GM23338 (cell line): ENCODE data around the gene RNASE2. TPM values are rescaled to one million over a fixed set of nuclear protein-coding genes. Genes with fewer than 3 reads are reported as not detected.
"Not testable (repeated sequence)": the region's sequence is repeated elsewhere in the genome, so short reads cannot be mapped to it uniquely, and the experiment has no call there.

Experiments used
- ATAC-seq: fragments of 200-7000 bp; cut with Tn5 transposase; 3 replicates; pipeline ENCODE4 v1.9.1; 2020
- DNase-seq: peaks from one replicate; pipeline ENCODE4 v3.0.0-alpha.2; 2015; ENCODE audit warnings: low spot score
- H2AFZ ChIP-seq: fragments of 200-600 bp; sonication (generic); 2 replicates; pipeline ENCODE4 v1.8.0; 2016; ENCODE audit warnings: antibody characterized with exemption, mild to moderate bottlenecking, moderate library complexity
- H3F3A ChIP-seq: fragments of 200-600 bp; sonication (generic); replicated peaks from 2 replicates; pipeline ENCODE4 v1.8.0; 2017; ENCODE audit warnings: antibody characterized with exemption, mixed run types, low read depth
- H3K27ac ChIP-seq: fragments of 200-600 bp; sonication (generic); 2 replicates; pipeline ENCODE4 v1.6.1; 2016; ENCODE audit warnings: low read depth
- H3K27me3 ChIP-seq: fragments of 200-600 bp; sonication (generic); 2 replicates; pipeline ENCODE4 v1.8.0; 2016; ENCODE audit warnings: mild to moderate bottlenecking, mixed run types, moderate library complexity; ENCODE audit not compliant: insufficient read depth
- H3K36me3 ChIP-seq: fragments of 200-600 bp; sonication (generic); 2 replicates; pipeline ENCODE4 v1.8.0; 2016; ENCODE audit warnings: mild to moderate bottlenecking; ENCODE audit not compliant: insufficient read depth
- H3K4me1 ChIP-seq: fragments of 200-600 bp; sonication (generic); 2 replicates; pipeline ENCODE4 v1.8.0; 2016; ENCODE audit warnings: mild to moderate bottlenecking, moderate library complexity; ENCODE audit not compliant: insufficient read depth
- H3K4me2 ChIP-seq: fragments of 200-600 bp; sonication (generic); 2 replicates; pipeline ENCODE4 v1.7.1; 2017; ENCODE audit warnings: mixed run types
- H3K4me3 ChIP-seq: fragments of 200-600 bp; sonication (generic); 2 replicates; pipeline ENCODE4 v1.6.1; 2016; ENCODE audit warnings: mixed run types
- H3K79me2 ChIP-seq: fragments of 200-600 bp; sonication (generic); replicated peaks from 2 replicates; pipeline ENCODE4 v1.8.0; 2017; ENCODE audit warnings: mild to moderate bottlenecking; ENCODE audit not compliant: insufficient read depth
- H3K9me2 ChIP-seq: fragments of 200-600 bp; sonication (generic); 2 replicates; pipeline ENCODE4 v1.8.0; 2017; ENCODE audit not compliant: insufficient read depth
- H4K20me1 ChIP-seq: fragments of 200-600 bp; sonication (generic); replicated peaks from 2 replicates; pipeline ENCODE4 v1.8.0; 2017; ENCODE audit warnings: mild to moderate bottlenecking; ENCODE audit not compliant: insufficient read depth
- H3K27ac Mint-ChIP-seq: 2 replicates; pipeline ENCODE4 v1.8.0; 2020; ENCODE audit warnings: inconsistent platforms, mild to moderate bottlenecking, moderate library complexity, mixed read lengths
- H3K27me3 Mint-ChIP-seq: 3 replicates; pipeline ENCODE4 v1.8.0; 2022; ENCODE audit warnings: low read depth, mild to moderate bottlenecking, moderate library complexity, mixed read lengths, inconsistent platforms; ENCODE audit not compliant: insufficient read depth, poor library complexity
- H3K36me3 Mint-ChIP-seq: 3 replicates; pipeline ENCODE4 v1.8.0; 2021; ENCODE audit warnings: low read depth, mild to moderate bottlenecking, inconsistent platforms, moderate library complexity, mixed read lengths
- H3K4me1 Mint-ChIP-seq: 3 replicates; pipeline ENCODE4 v1.8.0; 2020; ENCODE audit warnings: mild to moderate bottlenecking, inconsistent platforms, mixed read lengths
- H3K4me3 Mint-ChIP-seq: 3 replicates; pipeline ENCODE4 v1.8.0; 2021; ENCODE audit warnings: moderate library complexity, mild to moderate bottlenecking, inconsistent platforms, mixed read lengths
- H3K9me3 Mint-ChIP-seq: 3 replicates; pipeline ENCODE4 v1.8.0; 2020; ENCODE audit warnings: moderate library complexity, mild to moderate bottlenecking, inconsistent platforms, mixed read lengths
- CREB1 ChIP-seq: fragments of 250-450 bp; sonication (Bioruptor Pico); IDR thresholded peaks from 2 replicates; pipeline ENCODE4 v1.5.0; 2020; ENCODE audit warnings: low read depth, mild to moderate bottlenecking, moderate library complexity
- CTCF ChIP-seq, 2 experiments: fragments of 200-600 bp in 1 of 2; sonication (generic) in 1 of 2; conservative IDR thresholded peaks; 2 replicates each; pipeline versions ENCODE4 v1.5.1 to v1.6.1; 2016 to 2017; ENCODE audit warnings: antibody characterized with exemption in 2 of 2, low read depth in 2 of 2, mild to moderate bottlenecking in 2 of 2, moderate library complexity in 1 of 2
- ETS1 ChIP-seq: IDR thresholded peaks from 2 replicates; pipeline ENCODE4 v1.6.1; 2016; ENCODE audit warnings: antibody characterized with exemption
- JUNB ChIP-seq: IDR thresholded peaks from one replicate; pipeline ENCODE4 v1.6.1; 2016; ENCODE audit warnings: antibody characterized with exemption; ENCODE audit not compliant: unreplicated experiment
- NANOG ChIP-seq: IDR thresholded peaks from 2 replicates; pipeline ENCODE4 v1.6.1; 2016; ENCODE audit warnings: antibody characterized with exemption, borderline replicate concordance
- POLR2AphosphoS5 ChIP-seq: IDR thresholded peaks from 2 replicates; pipeline ENCODE4 v1.6.1; 2016; ENCODE audit warnings: antibody characterized with exemption, low read depth
- REST ChIP-seq: IDR thresholded peaks from one replicate; pipeline ENCODE4 v1.6.1; 2018; ENCODE audit warnings: antibody characterized with exemption; ENCODE audit not compliant: unreplicated experiment
- STAT1 ChIP-seq: IDR thresholded peaks from one replicate; pipeline ENCODE4 v1.6.1; 2016; ENCODE audit warnings: antibody characterized with exemption; ENCODE audit not compliant: unreplicated experiment
- ZNF114 ChIP-seq: fragments of 250-450 bp; sonication (Bioruptor Pico); IDR thresholded peaks from 2 replicates; pipeline ENCODE4 v1.5.0; 2020; ENCODE audit warnings: mild to moderate bottlenecking, moderate library complexity
- ZNF331 ChIP-seq: fragments of 250-450 bp; sonication (Bioruptor Pico); IDR thresholded peaks from 2 replicates; pipeline ENCODE4 v1.5.0; 2020; ENCODE audit warnings: low read depth, mild to moderate bottlenecking, moderate library complexity
- polyA plus RNA-seq: library from polyadenylated mRNA; unstranded; fragments of >200 nt; fragmentation: Nextera tagmentation; extraction: Ambion mirVana; gene quantifications from 2 replicates; pipeline ENCODE4 v1.2.1, GENCODE V29; 2016
- total RNA-seq: library from RNA; depleted of rRNA; stranded (reverse); fragments of >200 nt; shearing (Covaris generic); gene quantifications from 2 replicates; pipeline ENCODE4 v1.2.3, GENCODE V29; 2014

Gene RNASE2
- total and polyA plus RNA-seq, 2 experiments from 2014 or later, result not detected

- TF ChIP-seq REST, result no peak
- TF ChIP-seq JUNB, result no peak
- no peak for TF ChIP-seq STAT1
- TF ChIP-seq POLR2AphosphoS5, result no peak
- no peak for TF ChIP-seq NANOG
Observed at GRCh38 chr14:20905676-20906075, 49.6 kb upstream of the RNASE2 start (continued).

- H3K36me3 ChIP-seq, result no peaks in the 10 kb centered on the region
- DNase-seq (no peak), ATAC-seq (no peak)
- H3K4me2 ChIP-seq, result no peak overlapping the region
- H2AFZ ChIP-seq, result no peak overlapping the region
- H3K4me1 ChIP-seq, result 0 out of 2 replicates have a peak, but pooled peaks cover 5% of the 10 kb centered on the region
- no peaks in the 10 kb centered on the region for H3F3A ChIP-seq
- H3K27ac Mint-ChIP-seq, result no peak overlapping the region
- no peaks in the 10 kb centered on the region for H3K27me3 ChIP-seq
- TF ChIP-seq REST (no peak), ZNF114 (CRISPR knock-in tag) (no peak), ZNF331 (CRISPR knock-in tag) (no peak), NANOG (no peak), ETS1 (no peak), JUNB (no peak), CTCF (conservative IDR thresholded peaks at IDR 0.05; ENCODE audit: low read depth in 2 of 2) (no peak), CREB1 (CRISPR knock-in tag) (no peak)
- no peaks in the 10 kb centered on the region for H3K79me2 ChIP-seq
- H3K27ac ChIP-seq, result no peak overlapping the region
- H3K9me3 Mint-ChIP-seq, result peaks cover 25% of the 10 kb centered on the region
- peaks cover 12% of the 10 kb centered on the region for H3K4me1 Mint-ChIP-seq
- H4K20me1 ChIP-seq, result no peaks in the 10 kb centered on the region
- H3K4me3 Mint-ChIP-seq, result no peak overlapping the region
- peaks cover 3% of the 10 kb centered on the region for H3K27me3 Mint-ChIP-seq
- H3K36me3 Mint-ChIP-seq, result 0 out of 3 replicates have a peak, but pooled peaks cover 6% of the 10 kb centered on the region
- H3K9me2 ChIP-seq, result no peaks in the 10 kb centered on the region
- no peak overlapping the region for H3K4me3 ChIP-seq
Observed at GRCh38 chr14:20907214-20907613, 48.1 kb upstream of the RNASE2 start.

GRCh38 chr14:20910822-20911221 lies 44.5 kb upstream of the RNASE2 start:
- H4K20me1 ChIP-seq, H3K4me3 Mint-ChIP-seq, H3K36me3 ChIP-seq, H3F3A ChIP-seq, H3K27me3 ChIP-seq, ATAC-seq, H3K79me2 ChIP-seq, H3K27ac ChIP-seq, H3K36me3 Mint-ChIP-seq, H3K4me3 ChIP-seq, H3K9me2 ChIP-seq, H3K4me2 ChIP-seq, H3K4me1 Mint-ChIP-seq, H3K27ac Mint-ChIP-seq, H3K4me1 ChIP-seq, H2AFZ ChIP-seq, DNase-seq, H3K27me3 Mint-ChIP-seq: not testable (repeated sequence)
- H3K9me3 Mint-ChIP-seq, result peaks cover 27% of the 10 kb centered on the region
